HepG2 (cell line): Measurements from ENCODE around the gene CPB2. TPM values are rescaled to one million over a fixed set of nuclear protein-coding genes. Genes with fewer than 3 reads are reported as not detected.

Experiments used
- ARHGAP35 ChIP-seq: sonication (generic); formaldehyde crosslinking; IDR thresholded peaks from 2 replicates; pipeline ENCODE4 v1.9.0; 2022; ENCODE audit warnings: mild to moderate bottlenecking, inconsistent platforms, moderate library complexity, missing genetic modification reagents, borderline replicate concordance
- CENPBD1 ChIP-seq: sonication (generic); formaldehyde crosslinking; IDR thresholded peaks from 2 replicates; pipeline ENCODE4 v1.8.0; 2022; ENCODE audit warnings: missing genetic modification reagents, low read depth, mild to moderate bottlenecking, borderline replicate concordance
- HINFP ChIP-seq: sonication (generic); formaldehyde crosslinking; IDR thresholded peaks from 2 replicates; pipeline ENCODE4 v1.4.0; 2020; ENCODE audit warnings: low read depth, mild to moderate bottlenecking, missing genetic modification reagents
- NFIB ChIP-seq: sonication (generic); formaldehyde crosslinking; IDR thresholded peaks from 2 replicates; pipeline ENCODE4 v1.9.0; 2021; ENCODE audit warnings: missing genetic modification reagents, mild to moderate bottlenecking, borderline replicate concordance
- NFYB ChIP-seq: sonication (generic); formaldehyde crosslinking; IDR thresholded peaks from 2 replicates; pipeline ENCODE4 v1.4.0; 2020; ENCODE audit warnings: missing genetic modification reagents
- PAX8 ChIP-seq: sonication (generic); formaldehyde crosslinking; IDR thresholded peaks from 2 replicates; pipeline ENCODE4 v1.8.0; 2022; ENCODE audit warnings: mild to moderate bottlenecking, missing genetic modification reagents, borderline replicate concordance
- PRMT3 ChIP-seq: sonication (generic); formaldehyde crosslinking; IDR thresholded peaks from 2 replicates; pipeline ENCODE4 v1.8.1; 2022; ENCODE audit warnings: low read depth, mild to moderate bottlenecking, moderate library complexity, missing genetic modification reagents, borderline replicate concordance
- RBM22 ChIP-seq: fragments of 200-400 bp; formaldehyde crosslinking; optimal IDR thresholded peaks from 2 replicates; pipeline ENCODE3; 2017; ENCODE audit warnings: mild to moderate bottlenecking, low read length, moderate library complexity
- RELA ChIP-seq: sonication (generic); formaldehyde crosslinking; IDR thresholded peaks from 2 replicates; pipeline ENCODE4 v1.4.0; 2020; ENCODE audit warnings: missing genetic modification reagents
- SIN3A ChIP-seq: IDR thresholded peaks from 2 replicates; pipeline ENCODE4 v1.6.1; 2011; ENCODE audit warnings: low read depth, mild to moderate bottlenecking, control low read depth, low read length, borderline replicate concordance
- SOX6 ChIP-seq, 2 experiments: fragments of 450-650 bp in 1 of 2; sonication (generic) in 1 of 2; formaldehyde crosslinking in 1 of 2; IDR thresholded peaks; 2 replicates each; pipeline versions ENCODE4 v1.4.0 to v1.6.1; 2017 to 2020; ENCODE audit warnings: antibody characterized with exemption in 1 of 2, mild to moderate bottlenecking in 1 of 2, missing genetic modification reagents in 1 of 2
- SRSF4 ChIP-seq: fragments of 200-400 bp; formaldehyde crosslinking; IDR thresholded peaks from one replicate; pipeline ENCODE4 v1.6.1; 2018; ENCODE audit warnings: mild to moderate bottlenecking, low read depth, low read length, moderate library complexity; ENCODE audit not compliant: poor library complexity, severe bottlenecking
- YEATS2 ChIP-seq: sonication (generic); formaldehyde crosslinking; IDR thresholded peaks from 2 replicates; pipeline ENCODE4 v1.4.0; 2020; ENCODE audit warnings: missing genetic modification reagents, borderline replicate concordance
- YY1 ChIP-seq: IDR thresholded peaks from 2 replicates; pipeline ENCODE4 v1.6.1; 2011; ENCODE audit warnings: low read length, low read depth, moderate library complexity, mild to moderate bottlenecking; ENCODE audit not compliant: insufficient read depth, insufficient replicate concordance
- ZC3H4 ChIP-seq: sonication (generic); formaldehyde crosslinking; IDR thresholded peaks from 2 replicates; pipeline ENCODE4 v1.4.0; 2020; ENCODE audit warnings: missing genetic modification reagents, borderline replicate concordance
- ZNF235 ChIP-seq: sonication (generic); formaldehyde crosslinking; IDR thresholded peaks from 2 replicates; pipeline ENCODE4 v1.8.1; 2023; ENCODE audit warnings: mild to moderate bottlenecking, missing genetic modification reagents, borderline replicate concordance
- ZNF292 ChIP-seq: sonication (generic); formaldehyde crosslinking; IDR thresholded peaks from 2 replicates; pipeline ENCODE4 v1.8.1; 2022; ENCODE audit warnings: mild to moderate bottlenecking, low read depth, missing genetic modification reagents, borderline replicate concordance
- ZNF468 ChIP-seq: sonication (generic); formaldehyde crosslinking; IDR thresholded peaks from 2 replicates; pipeline ENCODE4 v1.8.0; 2022; ENCODE audit warnings: mild to moderate bottlenecking, moderate library complexity, missing genetic modification reagents
- ZNF879 ChIP-seq: sonication (generic); formaldehyde crosslinking; IDR thresholded peaks from 2 replicates; pipeline ENCODE4 v1.8.1; 2023; ENCODE audit warnings: missing genetic modification reagents
- polyA plus RNA-seq, 8 experiments: library from polyadenylated mRNA; depleted of rRNA in 3 of 8; stranded (reverse) in 7 of 8; unstranded in 1 of 8; fragments of >200 nt; fragmentation: Illumina TruSeq in 4 of 8; extraction: Trizol in 4 of 8; gene quantifications; 2 replicates each; pipeline versions ENCODE4 v1.2.1 to v1.2.3, GENCODE V29; 2011 to 2016; ENCODE audit warnings: low read depth in 4 of 8, missing spikeins in 1 of 8, mixed read lengths in 1 of 8; ENCODE audit not compliant: insufficient read depth in 1 of 8
- total RNA-seq, 5 experiments: library from RNA; depleted of rRNA; stranded (reverse); fragments of >200 nt; fragmentation: Illumina TruSeq; extraction: Trizol; gene quantifications; 2 replicates each; pipeline ENCODE4 v1.2.3, GENCODE V29; 2016; ENCODE audit warnings: low read depth in 1 of 5

Gene CPB2
- total and polyA plus RNA-seq, 2 of the 13 experiments (the other 11 are each of a cell fraction or from before 2014, with no cell fraction given): 125 to 140 TPM

- TF ChIP-seq YEATS2 (CRISPR knock-in tag) (peak; percentile 79; the same call in 1 of the 2 replicates), YY1 (peak; percentile 42), ZNF292 (peak; percentile 57; the same call in 1 of the 2 replicates), ARHGAP35 (CRISPR knock-in tag) (0 out of 2 replicates have a peak, but pooled peaks have one; percentile 69), PAX8 (CRISPR knock-in tag) (no peak), ZC3H4 (CRISPR knock-in tag) (no peak), NFIB (CRISPR knock-in tag) (no peak), SOX6 (IDR thresholded peaks at IDR 0.05) (no peak), SOX6 (CRISPR knock-in tag; IDR thresholded peaks at IDR 0.05) (peak; percentile 46; the same call in 1 of the 2 replicates), SRSF4 (no peak), RELA (no peak), ZNF879 (CRISPR knock-in tag) (no peak), CENPBD1 (CRISPR knock-in tag) (no peak), RBM22 (peak; percentile 99), HINFP (CRISPR knock-in tag) (0 out of 2 replicates have a peak, but pooled peaks have one; percentile 30), ZNF235 (CRISPR knock-in tag) (no peak), NFYB (CRISPR knock-in tag) (peak; percentile 29; the same call in 1 of the 2 replicates), PRMT3 (CRISPR knock-in tag) (0 out of 2 replicates have a peak, but pooled peaks have one; percentile 30), ZNF468 (no peak), SIN3A (peak; percentile 88; the same call in 1 of the 2 replicates)
Observed at GRCh38 chr13:46052319-46053161, 52.3 kb downstream of the CPB2 start, which contains the start of gene ZC3H13 (continued).
